GM06990 (cell line): ENCODE data around the gene OR2AT4.
"Not testable (repeated sequence)": the region's sequence is repeated elsewhere in the genome, so short reads cannot be mapped to it uniquely, and the experiment has no call there.

ENCODE experiments used
- DNase-seq: peaks from one replicate; pipeline ENCODE4 v3.0.0-alpha.2; 2011; ENCODE audit not compliant: insufficient read length; ENCODE audit errors: extremely low read depth
- H3K27me3 ChIP-seq: replicated peaks from 2 replicates; pipeline ENCODE4 v1.6.0; 2011; ENCODE audit warnings: low read length; ENCODE audit not compliant: control insufficient read depth, insufficient read depth
- H3K36me3 ChIP-seq: 2 replicates; pipeline ENCODE4 v1.5.1; 2011; ENCODE audit warnings: low read length; ENCODE audit not compliant: control insufficient read depth, insufficient read depth
- H3K4me3 ChIP-seq: replicated peaks from 2 replicates; pipeline ENCODE4 v1.5.1; 2011; ENCODE audit warnings: low read depth, mild to moderate bottlenecking, control low read depth, low read length
- CTCF ChIP-seq: IDR thresholded peaks from 2 replicates; pipeline ENCODE4 v1.5.1; 2011; ENCODE audit warnings: low read length, control low read depth, mild to moderate bottlenecking, inconsistent platforms; ENCODE audit not compliant: insufficient read depth, poor library complexity, severe bottlenecking

The OR2AT4 gene

GRCh38 chr11:75112200-75112599, 15.5 kb upstream of the OR2AT4 start:
- Histone ChIP-seq H3K27me3 (no peaks in the 10 kb centered on the region), H3K4me3 (no peak overlapping the region), H3K36me3 (no peaks in the 10 kb centered on the region)
- DNase-seq, result no peak
- TF ChIP-seq CTCF, result no peak

- no peaks in the 10 kb centered on the region for H3K36me3 ChIP-seq
- no peak for DNase-seq
Measured at GRCh38 chr11:75107187-75107586, 10.5 kb upstream of the OR2AT4 start.

GRCh38 chr11:75105967-75106681, 9.4 kb upstream of the OR2AT4 start:
- not testable (repeated sequence) for DNase-seq, H3K27me3 ChIP-seq, H3K4me3 ChIP-seq, H3K36me3 ChIP-seq

More at GRCh38 chr11:75107187-75107586, 10.5 kb upstream of the OR2AT4 start:
- TF ChIP-seq CTCF, result no peak
- no peaks in the 10 kb centered on the region for H3K27me3 ChIP-seq
- no peak overlapping the region for H3K4me3 ChIP-seq

DNA sequence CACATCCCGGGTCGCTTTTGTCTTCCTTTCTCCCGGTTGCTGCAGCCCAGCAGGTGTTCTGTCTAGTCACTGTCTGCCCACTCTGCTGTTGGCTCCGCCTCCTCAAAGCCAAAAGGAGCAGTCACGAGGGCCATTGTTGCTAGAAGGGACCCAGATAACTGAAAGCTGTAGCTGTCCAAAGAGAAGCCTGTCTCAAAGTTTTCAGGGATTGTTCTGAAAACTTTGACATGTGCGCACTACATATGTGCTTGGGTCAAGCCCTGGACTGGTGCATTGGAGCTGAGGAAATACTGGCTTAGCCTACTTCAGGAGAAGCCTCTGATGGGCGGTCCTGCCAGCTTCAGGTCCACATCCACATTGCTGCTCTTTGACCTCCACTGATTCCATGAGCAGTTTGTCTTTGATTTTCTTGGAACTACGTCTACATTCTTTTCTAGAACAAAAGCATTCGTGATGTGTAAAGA, 8.8 kb upstream of the OR2AT4 start:
- Histone ChIP-seq H3K4me3 (no peak overlapping the region), H3K27me3 (no peaks in the 10 kb centered on the region), H3K36me3 (no peaks in the 10 kb centered on the region)
- DNase-seq, result no peak
- TF ChIP-seq CTCF, result no peak

DNA sequence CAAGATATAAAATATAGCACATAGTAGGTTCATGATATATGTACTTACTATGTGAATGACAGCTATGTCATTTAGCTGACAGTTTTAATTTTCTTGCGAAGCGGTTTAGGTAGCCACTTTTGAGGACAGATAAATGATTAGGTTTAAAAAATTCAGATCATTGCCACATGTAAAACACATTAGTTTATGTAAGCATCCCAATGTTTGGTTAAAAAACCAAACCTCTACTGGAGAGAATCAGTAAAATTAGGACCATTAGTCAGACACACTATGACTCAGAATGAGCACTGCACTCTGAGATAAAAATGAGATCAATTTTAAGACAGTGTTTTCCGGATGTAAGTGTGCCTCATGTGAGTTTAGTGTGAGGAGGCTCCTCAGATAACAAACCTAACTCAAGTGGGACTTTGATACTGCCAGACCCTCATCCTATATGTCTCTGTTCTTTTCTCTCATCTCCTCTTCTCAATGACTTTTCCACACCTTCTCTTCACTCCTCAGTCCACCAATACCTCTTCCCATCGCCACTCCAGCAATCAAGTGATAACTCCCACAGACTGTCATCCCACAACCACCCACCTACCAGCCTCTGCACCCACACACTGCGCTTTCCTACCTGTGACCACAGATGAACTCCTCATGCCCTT, 6.8 kb upstream of the OR2AT4 start:
- no peak overlapping the region for H3K4me3 ChIP-seq

More for the DNA sequence above, 6.8 kb upstream of the OR2AT4 start:
- TF ChIP-seq CTCF, result no peak
- peak; percentile 39 for DNase-seq
- H3K27me3 ChIP-seq, result no peaks in the 10 kb centered on the region
- no peaks in the 10 kb centered on the region for H3K36me3 ChIP-seq
